GM12878 (cell line): ENCODE measurements around the gene CALY. TPM values are rescaled to one million over a fixed set of nuclear protein-coding genes. Genes with fewer than 3 reads are reported as not detected.

Experiments
- ATAC-seq: fragments of 200-7000 bp; cut with Tn5 transposase; 3 replicates; pipeline ENCODE4 v1.9.1; 2020; ENCODE audit warnings: mild to moderate bottlenecking, moderate library complexity
- BruUV-seq: library from RNA; stranded (reverse); fragments of 400-500 nt; replicated peaks from 2 replicates; lab custom pipeline; 2021; lab: Mats Ljungman, UMichigan
- CTCF ChIA-PET: fragments of 300-600 bp; sonication (Branson Sonifier 250); formaldehyde crosslinking; extraction: SDS; loops from one replicate; lab custom pipeline; 2021; ENCODE audit warnings: inconsistent platforms; lab: Yijun Ruan, JAX
- POLR2A ChIA-PET: fragments of 350-600 bp; formaldehyde crosslinking; extraction: SDS; loops from one replicate; lab custom pipeline; 2021; ENCODE audit warnings: inconsistent platforms; lab: Charles Lee
- RAD21 ChIA-PET: fragments of 300-600 bp; sonication (Branson Sonifier 250); formaldehyde crosslinking; loops from one replicate; lab custom pipeline; 2023; ENCODE audit warnings: antibody characterized with exemption; ENCODE audit not compliant: unreplicated experiment; lab: Charles Lee
- SMC1A ChIA-PET: fragments of 300-600 bp; sonication (Branson Sonifier 250); formaldehyde crosslinking; loops from one replicate; lab custom pipeline; 2023; ENCODE audit not compliant: unreplicated experiment, uncharacterized antibody; lab: Charles Lee
- DNase-seq: peaks from one replicate; pipeline ENCODE4 v3.0.0-alpha.2; 2011; ENCODE audit warnings: low read depth, low spot score
- FAIRE-seq: peaks from 3 replicates; lab custom pipeline; 2011; peaks lifted over from hg19 to GRCh38; lab: Jason Lieb, UNC
- H2AFZ ChIP-seq: 2 replicates; pipeline ENCODE4 v1.6.0; 2011; ENCODE audit warnings: low read depth, low read length, control low read depth; ENCODE audit not compliant: control insufficient read depth
- H3K27ac ChIP-seq: 2 replicates; pipeline ENCODE4 v1.5.1; 2011; ENCODE audit warnings: control low read depth; ENCODE audit not compliant: control insufficient read depth, insufficient read depth
- H3K27me3 ChIP-seq, 2 experiments: replicated peaks in 1 of 2; 2 replicates each; pipeline versions ENCODE4 v1.6.0 to v1.6.1; 2011; ENCODE audit warnings: low read length in 1 of 2; ENCODE audit not compliant: control insufficient read depth in 2 of 2, insufficient read depth in 2 of 2
- H3K36me3 ChIP-seq, 2 experiments: 2 replicates each; pipeline ENCODE4 v1.5.1; 2011; ENCODE audit warnings: low read length in 1 of 2; ENCODE audit not compliant: control insufficient read depth in 2 of 2, insufficient read depth in 2 of 2
- H3K4me1 ChIP-seq: 2 replicates; pipeline ENCODE4 v1.6.1; 2011; ENCODE audit warnings: mild to moderate bottlenecking, low read length, moderate library complexity, mixed read lengths; ENCODE audit not compliant: control insufficient read depth, insufficient read depth
- H3K4me2 ChIP-seq: 2 replicates; pipeline ENCODE4 v1.6.0; 2011; ENCODE audit warnings: control low read depth; ENCODE audit not compliant: control insufficient read depth, insufficient read depth
- H3K4me3 ChIP-seq: fragments of 200-600 bp; sonication (generic); 2 replicates; pipeline ENCODE4 v1.5.1; 2016
- H3K79me2 ChIP-seq: 2 replicates; pipeline ENCODE4 v1.6.0; 2011; ENCODE audit warnings: low read length; ENCODE audit not compliant: control insufficient read depth, insufficient read depth
- H3K9ac ChIP-seq: 2 replicates; pipeline ENCODE4 v1.8.0; 2011; ENCODE audit warnings: low read length, control low read depth, mixed read lengths; ENCODE audit not compliant: control insufficient read depth, insufficient read depth
- H3K9me3 ChIP-seq: replicated peaks from 3 replicates; pipeline ENCODE4 v1.5.1; 2011; ENCODE audit warnings: mild to moderate bottlenecking, low read length; ENCODE audit not compliant: control insufficient read depth, insufficient read depth
- H4K20me1 ChIP-seq: 2 replicates; pipeline ENCODE4 v1.6.0; 2011; ENCODE audit not compliant: control insufficient read depth, insufficient read depth
- CREB1 ChIP-seq: IDR thresholded peaks from 2 replicates; pipeline ENCODE4 v1.6.1; 2012; ENCODE audit warnings: low read depth, mild to moderate bottlenecking, inconsistent platforms
- EGR1 ChIP-seq, 2 experiments: IDR thresholded peaks; 1 replicate in 1 of 2; 2 replicates in 1 of 2; pipeline ENCODE4 v1.6.1; 2011 to 2012; ENCODE audit warnings: low read depth in 2 of 2, low read length in 2 of 2, borderline replicate concordance in 1 of 2, mild to moderate bottlenecking in 1 of 2, moderate library complexity in 1 of 2
- NFIC ChIP-seq: IDR thresholded peaks from 2 replicates; pipeline ENCODE4 v1.6.1; 2012; ENCODE audit warnings: low read depth, mild to moderate bottlenecking, inconsistent platforms, low read length, moderate library complexity
- STAT3 ChIP-seq: IDR thresholded peaks from 2 replicates; pipeline ENCODE4 v1.6.1; 2011; ENCODE audit warnings: low read depth, low read length, improper control_type of control experiment
- TCF7 ChIP-seq: IDR thresholded peaks from 2 replicates; pipeline ENCODE4 v1.6.1; 2014; ENCODE audit warnings: antibody characterized with exemption, borderline replicate concordance
- WGBS: methylation state at CpG from one replicate; pipeline ENCODE4 v1.1.6; 2016; ENCODE audit warnings: low lambda C conversion rate; ENCODE audit not compliant: insufficient replicate concordance, insufficient coverage; ENCODE audit errors: missing lambda C conversion rate; 5-methylcytosine and 5-hydroxymethylcytosine counted together
- in situ Hi-C: fragments of 300-500 bp; cut with MboI; formaldehyde crosslinking; loops from 9 replicates; pipeline ENCODE4 v1.14.3; 2018; ENCODE audit warnings: mixed read lengths
- intact Hi-C: fragments of 100-400 bp; cut with micrococcal nuclease; formaldehyde crosslinking; loops from one replicate; pipeline ENCODE4 v1.14.2; 2022; ENCODE audit not compliant: unreplicated experiment
- polyA plus RNA-seq, 11 experiments: library from polyadenylated mRNA; depleted of rRNA in 4 of 11; unstranded in 6 of 11; stranded (reverse) in 5 of 11; fragments of >200 nt; fragmentation: Nextera tagmentation in 4 of 11; fragmentation: Illumina TruSeq in 1 of 11; extraction: Ambion mirVana in 4 of 11; extraction: Trizol in 1 of 11; gene quantifications; 1 replicate in 1 of 11; 2 replicates in 10 of 11; pipeline versions ENCODE4 v1.2.1 to v1.2.3, GENCODE V29; 2011 to 2016; ENCODE audit warnings: inconsistent platforms in 2 of 11, missing spikeins in 2 of 11, low read depth in 1 of 11
- total RNA-seq, 4 experiments: library from RNA; depleted of rRNA in 3 of 4; stranded (reverse); fragments of >200 nt in 3 of 4; fragmentation: Illumina TruSeq in 1 of 4; extraction: Trizol in 1 of 4; gene quantifications; 2 replicates each; pipeline versions ENCODE4 v1.2.1 to v1.2.3, GENCODE V29; 2013 to 2021
- TF ChIP-seq, protein P1 (sequence below): fragments of 450-650 bp; IDR thresholded peaks from 2 replicates; pipeline ENCODE4 v1.6.1; 2016; ENCODE audit warnings: mild to moderate bottlenecking, moderate library complexity, borderline replicate concordance

CALY gene
- total and polyA plus RNA-seq, 10 of the 15 experiments (the other 5 are each of a cell fraction or from before 2014, with no cell fraction given): 0.07 TPM; not detected in 9

DNA sequence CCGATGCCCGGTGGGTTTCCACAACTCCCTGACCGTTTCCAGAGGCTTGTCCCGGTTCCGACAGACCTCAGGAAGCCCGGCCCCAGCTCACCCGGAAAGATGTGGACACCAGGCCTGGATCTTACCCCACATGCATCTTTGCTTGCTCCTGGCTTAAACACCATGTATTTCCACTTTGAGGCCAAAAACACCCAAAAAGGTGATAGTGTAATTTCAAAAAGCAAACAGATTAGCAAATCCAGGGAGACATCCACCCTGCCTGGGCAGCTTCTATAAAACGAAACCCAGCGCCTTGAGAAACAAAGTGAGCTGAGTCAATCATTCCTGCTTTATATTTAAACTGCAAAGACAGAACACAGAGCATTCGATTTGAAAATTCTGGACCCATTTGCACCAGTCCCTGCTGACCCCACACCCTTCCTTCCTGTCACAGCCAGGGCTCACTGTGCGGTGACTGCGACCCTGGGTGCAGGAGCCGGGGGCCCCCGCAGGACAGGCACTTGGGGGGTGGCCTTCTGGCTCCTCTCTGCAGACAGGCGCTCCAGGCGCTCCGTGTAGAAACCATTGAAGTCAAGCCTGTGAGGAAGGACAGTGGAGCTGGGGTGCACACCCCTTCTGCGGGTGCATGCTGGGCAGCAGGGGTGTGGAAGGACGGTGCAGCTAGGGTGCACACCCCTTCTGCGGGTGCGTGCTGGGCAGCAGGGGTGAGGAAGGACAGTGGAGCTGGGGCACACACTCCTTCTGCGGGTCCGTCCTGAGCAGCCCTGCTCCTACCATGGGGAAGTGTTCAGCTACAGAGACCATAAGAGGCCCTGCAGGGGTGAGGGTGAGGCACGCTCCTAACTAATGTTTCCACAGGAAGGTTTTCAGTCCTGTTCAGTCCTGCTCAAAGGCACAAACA lies 57.1 kb downstream of the CALY start:
- ChIA-PET POLR2A (no interaction called here), RAD21 (no interaction called here), SMC1A (interaction anchor here (1.0 kb wide), 1 partner anchor 28 kb away, joined by 4 read pairs; no protein-coding TSS in a partner anchor), CTCF (interaction anchor here (0.9 to 2.8 kb wide), 3 partner anchors 18 to 28 kb away, joined by 3 to 14 read pairs (median 9); no protein-coding TSS in a partner anchor)
- no peak for DNase-seq
- Histone ChIP-seq H3K79me2 (peaks cover 17% of the 10 kb centered on the region), H3K27ac (no peak overlapping the region), H3K9me3 (no peaks in the 10 kb centered on the region), H3K27me3 (no peaks in the 10 kb centered on the region), H3K9ac (no peak overlapping the region), H4K20me1 (no peaks in the 10 kb centered on the region; the same call in 1 of the 2 replicates), H3K4me1 (peaks cover 32% of the 10 kb centered on the region), H2AFZ (no peak overlapping the region), H3K36me3 (peaks cover 3 to 13% of the 10 kb centered on the region in 2 experiments), H3K4me2 (no peak overlapping the region), H3K4me3 (no peak overlapping the region)
- no TSS peak for BruUV-seq
- in situ Hi-C loops: no loop called here
- FAIRE-seq: no peak
- WGBS: 79% methylated on average over 24 of the region's 24 CpGs
- no peak for ATAC-seq
- intact Hi-C loops: no loop called here
- TF ChIP-seq TCF7 (no peak), CREB1 (no peak), NFIC (no peak), STAT3 (no peak), EGR1 (IDR thresholded peaks at IDR 0.05; ENCODE audit: borderline replicate concordance in 1 of 2, low read depth in 2 of 2, low read length in 2 of 2) (no peak)
- TF ChIP-seq, protein P1, sequence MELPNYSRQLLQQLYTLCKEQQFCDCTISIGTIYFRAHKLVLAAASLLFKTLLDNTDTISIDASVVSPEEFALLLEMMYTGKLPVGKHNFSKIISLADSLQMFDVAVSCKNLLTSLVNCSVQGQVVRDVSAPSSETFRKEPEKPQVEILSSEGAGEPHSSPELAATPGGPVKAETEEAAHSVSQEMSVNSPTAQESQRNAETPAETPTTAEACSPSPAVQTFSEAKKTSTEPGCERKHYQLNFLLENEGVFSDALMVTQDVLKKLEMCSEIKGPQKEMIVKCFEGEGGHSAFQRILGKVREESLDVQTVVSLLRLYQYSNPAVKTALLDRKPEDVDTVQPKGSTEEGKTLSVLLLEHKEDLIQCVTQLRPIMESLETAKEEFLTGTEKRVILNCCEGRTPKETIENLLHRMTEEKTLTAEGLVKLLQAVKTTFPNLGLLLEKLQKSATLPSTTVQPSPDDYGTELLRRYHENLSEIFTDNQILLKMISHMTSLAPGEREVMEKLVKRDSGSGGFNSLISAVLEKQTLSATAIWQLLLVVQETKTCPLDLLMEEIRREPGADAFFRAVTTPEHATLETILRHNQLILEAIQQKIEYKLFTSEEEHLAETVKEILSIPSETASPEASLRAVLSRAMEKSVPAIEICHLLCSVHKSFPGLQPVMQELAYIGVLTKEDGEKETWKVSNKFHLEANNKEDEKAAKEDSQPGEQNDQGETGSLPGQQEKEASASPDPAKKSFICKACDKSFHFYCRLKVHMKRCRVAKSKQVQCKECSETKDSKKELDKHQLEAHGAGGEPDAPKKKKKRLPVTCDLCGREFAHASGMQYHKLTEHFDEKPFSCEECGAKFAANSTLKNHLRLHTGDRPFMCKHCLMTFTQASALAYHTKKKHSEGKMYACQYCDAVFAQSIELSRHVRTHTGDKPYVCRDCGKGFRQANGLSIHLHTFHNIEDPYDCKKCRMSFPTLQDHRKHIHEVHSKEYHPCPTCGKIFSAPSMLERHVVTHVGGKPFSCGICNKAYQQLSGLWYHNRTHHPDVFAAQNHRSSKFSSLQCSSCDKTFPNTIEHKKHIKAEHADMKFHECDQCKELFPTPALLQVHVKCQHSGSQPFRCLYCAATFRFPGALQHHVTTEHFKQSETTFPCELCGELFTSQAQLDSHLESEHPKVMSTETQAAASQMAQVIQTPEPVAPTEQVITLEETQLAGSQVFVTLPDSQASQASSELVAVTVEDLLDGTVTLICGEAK: no peak
